ENCODE measurements around the gene FRYL.

DNA sequence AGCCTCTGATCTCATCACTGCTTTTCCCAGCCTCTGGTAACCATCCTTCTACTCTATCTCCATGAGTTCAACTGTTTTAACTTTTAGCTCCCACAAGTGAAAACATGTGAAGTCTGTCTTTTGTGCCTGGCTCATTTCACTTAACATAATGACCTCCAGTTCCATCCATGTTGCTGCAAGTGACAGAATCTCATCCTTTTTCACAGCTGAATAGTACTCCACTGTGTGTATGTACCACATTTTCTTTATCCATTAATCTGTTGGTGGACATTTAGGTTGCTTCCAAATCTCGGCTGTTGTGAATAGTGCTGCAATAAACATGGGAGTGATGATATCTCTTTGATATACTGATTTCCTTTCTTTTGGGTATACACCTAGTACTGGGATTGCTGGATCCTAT lies 109.5 kb downstream of the FRYL start:
- TF ChIP-seq, protein P1, sequence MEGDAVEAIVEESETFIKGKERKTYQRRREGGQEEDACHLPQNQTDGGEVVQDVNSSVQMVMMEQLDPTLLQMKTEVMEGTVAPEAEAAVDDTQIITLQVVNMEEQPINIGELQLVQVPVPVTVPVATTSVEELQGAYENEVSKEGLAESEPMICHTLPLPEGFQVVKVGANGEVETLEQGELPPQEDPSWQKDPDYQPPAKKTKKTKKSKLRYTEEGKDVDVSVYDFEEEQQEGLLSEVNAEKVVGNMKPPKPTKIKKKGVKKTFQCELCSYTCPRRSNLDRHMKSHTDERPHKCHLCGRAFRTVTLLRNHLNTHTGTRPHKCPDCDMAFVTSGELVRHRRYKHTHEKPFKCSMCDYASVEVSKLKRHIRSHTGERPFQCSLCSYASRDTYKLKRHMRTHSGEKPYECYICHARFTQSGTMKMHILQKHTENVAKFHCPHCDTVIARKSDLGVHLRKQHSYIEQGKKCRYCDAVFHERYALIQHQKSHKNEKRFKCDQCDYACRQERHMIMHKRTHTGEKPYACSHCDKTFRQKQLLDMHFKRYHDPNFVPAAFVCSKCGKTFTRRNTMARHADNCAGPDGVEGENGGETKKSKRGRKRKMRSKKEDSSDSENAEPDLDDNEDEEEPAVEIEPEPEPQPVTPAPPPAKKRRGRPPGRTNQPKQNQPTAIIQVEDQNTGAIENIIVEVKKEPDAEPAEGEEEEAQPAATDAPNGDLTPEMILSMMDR (conservative IDR thresholded peaks at IDR 0.05): no peak
- no peak for TF ChIP-seq EZH2 (IDR thresholded peaks at IDR 0.05; ENCODE audit: low read depth)

All from PC-9 (cell line).